Measurements from ENCODE around the gene BRSK1. TPM values are rescaled to one million over a fixed set of nuclear protein-coding genes. Genes with fewer than 3 reads are reported as not detected.

Gene BRSK1
- 0.29 and 1.3 TPM in 2 replicates for total RNA-seq

GRCh38 chr19:55283548-55284377, at the start of gene BRSK1:
TSS of gene BRSK1 (plus strand) at chr19:55283997. CDS start at chr19:55284443, 446 bp downstream.

GRCh38 chr19:55258828-55259539, 24.8 kb upstream of the BRSK1 start, which contains the start of gene PPP6R1:
TSS of gene PPP6R1 (minus strand) at chr19:55259017. CDS start at chr19:55247103, 11,914 bp downstream.

GRCh38 chr19:55279770-55280643, 3.8 kb upstream of the BRSK1 start, which contains the start of gene HSPBP1:
TSS of gene HSPBP1 (minus strand) at chr19:55280110. CDS start at chr19:55279608, 502 bp downstream.

GRCh38 chr19:55325172-55325571, 41.4 kb downstream of the BRSK1 start, which contains the start of gene TMEM150B:
TSS of gene TMEM150B (minus strand) at chr19:55325341. CDS start at chr19:55321036, 4,305 bp downstream.

GRCh38 chr19:55339105-55339888, 55.5 kb downstream of the BRSK1 start, which contains the start of gene KMT5C:
TSS of gene KMT5C (plus strand) at chr19:55339876. CDS start at chr19:55341937, 2,061 bp downstream.

GRCh38 chr19:55354698-55355212, 71.0 kb downstream of the BRSK1 start, which contains the start of gene COX6B2:
TSS of gene COX6B2 (minus strand) at chr19:55354719. CDS start at chr19:55354521, 198 bp downstream.

Small RNA genes within 50 kb of the gene (small RNA-seq; reads per million reads assigned to genes)
- gene MIR6802 (0.11 reads per million), gene MIR6803 (not detected)

Other genes with a start within 250 kb of the BRSK1 start
- not detected in 2 replicates for gene GP6, start 245.7 kb upstream of the BRSK1 start, total RNA-seq
- 13.7 and 14.3 TPM in 2 replicates for gene RDH13, start 220.8 kb upstream of the BRSK1 start, total RNA-seq
- 5.9 and 7.7 TPM in 2 replicates for gene EPS8L1, start 208.1 kb upstream of the BRSK1 start, total RNA-seq
- 64.1 and 89.2 TPM in 2 replicates for gene PPP1R12C, start 166.4 kb upstream of the BRSK1 start, total RNA-seq
- not detected in 2 replicates for gene TNNT1, start 134.8 kb upstream of the BRSK1 start, total RNA-seq
- not detected in 2 replicates for gene TNNI3, start 126.3 kb upstream of the BRSK1 start, total RNA-seq
- 0.33 and 0.38 TPM in 2 replicates for gene DNAAF3, start 117.4 kb upstream of the BRSK1 start, total RNA-seq
- gene SYT5, start 103.7 kb upstream of the BRSK1 start, total RNA-seq, result not detected in 2 replicates
- gene PTPRH, start 74.5 kb upstream of the BRSK1 start, total RNA-seq, result 0.48 and 0.65 TPM in 2 replicates
- 2.0 and 2.4 TPM in 2 replicates for gene TMEM86B, start 55.2 kb upstream of the BRSK1 start, total RNA-seq
- gene PPP6R1, start 25.0 kb upstream of the BRSK1 start, total RNA-seq, result 44.2 and 52.3 TPM in 2 replicates
- 30.4 and 37.2 TPM in 2 replicates for gene HSPBP1, start 3.9 kb upstream of the BRSK1 start, total RNA-seq
- gene TMEM150B, start 41.3 kb downstream of the BRSK1 start, total RNA-seq, result not detected in 2 replicates
- 5.6 and 9.8 TPM in 2 replicates for gene KMT5C, start 55.9 kb downstream of the BRSK1 start, total RNA-seq
- not detected in 2 replicates for gene COX6B2, start 70.7 kb downstream of the BRSK1 start, total RNA-seq
- gene GARIN5B, start 79.3 kb downstream of the BRSK1 start, total RNA-seq, result not detected in 2 replicates
- 0.33 TPM in 1 of 2 replicates, not detected in the other for gene IL11, start 86.5 kb downstream of the BRSK1 start, total RNA-seq
- not detected in 2 replicates for gene TMEM190, start 92.8 kb downstream of the BRSK1 start, total RNA-seq
- gene TMEM238, start 100.3 kb downstream of the BRSK1 start, total RNA-seq, result 0.33 TPM in 1 of 2 replicates, not detected in the other
- gene RPL28, start 101.9 kb downstream of the BRSK1 start, total RNA-seq, result 445 and 511 TPM in 2 replicates
- gene UBE2S, start 123.8 kb downstream of the BRSK1 start, total RNA-seq, result 106 and 121 TPM in 2 replicates
- gene SHISA7, start 159.3 kb downstream of the BRSK1 start, total RNA-seq, result not detected in 2 replicates
- 60.9 and 67.6 TPM in 2 replicates for gene ISOC2, start 177.6 kb downstream of the BRSK1 start, total RNA-seq
- not detected in 2 replicates for gene C19orf85, start 180.8 kb downstream of the BRSK1 start, total RNA-seq
- 2.5 and 9.8 TPM in 2 replicates for gene ZNF628, start 192.6 kb downstream of the BRSK1 start, total RNA-seq
- gene NAT14, start 201.2 kb downstream of the BRSK1 start, total RNA-seq, result 10.7 and 15.7 TPM in 2 replicates
- gene SSC5D, start 204.4 kb downstream of the BRSK1 start, total RNA-seq, result 0.33 and 0.57 TPM in 2 replicates

Data from vein endothelial cell (primary cell).